ENCODE measurements around the gene MCRIP2. TPM values are rescaled to one million over a fixed set of nuclear protein-coding genes. Genes with fewer than 3 reads are reported as not detected.
A peak's percentile ranks its signal among the peaks of the same experiment; 100 is the strongest.

Gene MCRIP2
- total RNA-seq, 1 experiment from 2014 or later = 65.4 TPM

- in situ Hi-C loops (cut with HindIII; ENCODE audit: low sequenced_read_pairs) = no loop called here
- DNase-seq (ENCODE audit: low spot score) = no peak
These were observed 11.3 kb upstream of the MCRIP2 start for GRCh38 chr16:630249-630814.

- in situ Hi-C loops (cut with HindIII; ENCODE audit: low sequenced_read_pairs) = no loop called here
- DNase-seq (ENCODE audit: low spot score) = no peak
These were observed 10.7 kb upstream of the MCRIP2 start, which contains the start of gene WFIKKN1 for GRCh38 chr16:630815-631405. Gene WFIKKN1, plus strand, starts transcription at chr16:630985. Its CDS starts 269 bp downstream, at chr16:631254.

GRCh38 chr16:631808-632358, 9.7 kb upstream of the MCRIP2 start:
- DNase-seq (ENCODE audit: low spot score) = no peak
- in situ Hi-C loops (cut with HindIII; ENCODE audit: low sequenced_read_pairs) = no loop called here

GRCh38 chr16:632486-633335, 8.9 kb upstream of the MCRIP2 start:
- DNase-seq (ENCODE audit: low spot score) = no peak
- in situ Hi-C loops (cut with HindIII; ENCODE audit: low sequenced_read_pairs) = no loop called here

- no peak for DNase-seq (ENCODE audit: low spot score)
- in situ Hi-C loops (cut with HindIII; ENCODE audit: low sequenced_read_pairs) = no loop called here
These were observed 8.1 kb upstream of the MCRIP2 start for GRCh38 chr16:633336-634050.

GRCh38 chr16:634051-634670, 7.5 kb upstream of the MCRIP2 start:
- no peak for DNase-seq (ENCODE audit: low spot score)
- in situ Hi-C loops (cut with HindIII; ENCODE audit: low sequenced_read_pairs) = no loop called here

GRCh38 chr16:634996-635395, 6.6 kb upstream of the MCRIP2 start:
- in situ Hi-C loops (cut with HindIII; ENCODE audit: low sequenced_read_pairs) = no loop called here

GRCh38 chr16:635573-636205, 5.9 kb upstream of the MCRIP2 start:
- in situ Hi-C loops (cut with HindIII; ENCODE audit: low sequenced_read_pairs) = no loop called here
- no peak for DNase-seq (ENCODE audit: low spot score)

More at GRCh38 chr16:634996-635395, 6.6 kb upstream of the MCRIP2 start:
- DNase-seq (ENCODE audit: low spot score) = no peak

- in situ Hi-C loops (cut with HindIII; ENCODE audit: low sequenced_read_pairs) = no loop called here
These were observed 5.2 kb upstream of the MCRIP2 start, which contains the start of gene METTL26 for GRCh38 chr16:636206-637080. Gene METTL26, minus strand, starts transcription at chr16:636305. Its CDS starts 15 bp downstream, at chr16:636290.

GRCh38 chr16:637081-638018, 4.3 kb upstream of the MCRIP2 start:
- peak; percentile 95 for DNase-seq (ENCODE audit: low spot score)
- in situ Hi-C loops (cut with HindIII; ENCODE audit: low sequenced_read_pairs) = no loop called here

More at GRCh38 chr16:636206-637080, 5.2 kb upstream of the MCRIP2 start, which contains the start of gene METTL26:
- DNase-seq (ENCODE audit: low spot score) = peak; percentile 97

- in situ Hi-C loops (cut with HindIII; ENCODE audit: low sequenced_read_pairs) = no loop called here
- peak; percentile 49 for DNase-seq (ENCODE audit: low spot score)
These were observed 3.5 kb upstream of the MCRIP2 start for GRCh38 chr16:638034-638543.

GRCh38 chr16:638836-639235, 2.8 kb upstream of the MCRIP2 start:
- DNase-seq (ENCODE audit: low spot score) = no peak
- in situ Hi-C loops (cut with HindIII; ENCODE audit: low sequenced_read_pairs) = no loop called here

GRCh38 chr16:640614-641013, 1.0 kb upstream of the MCRIP2 start:
- no peak for DNase-seq (ENCODE audit: low spot score)
- in situ Hi-C loops (cut with HindIII; ENCODE audit: low sequenced_read_pairs) = no loop called here

GRCh38 chr16:642189-643049, 791 bp downstream of the MCRIP2 start:
- in situ Hi-C loops (cut with HindIII; ENCODE audit: low sequenced_read_pairs) = no loop called here
- no peak for DNase-seq (ENCODE audit: low spot score)

GRCh38 chr16:643050-643368, 1.4 kb downstream of the MCRIP2 start:
- no peak for DNase-seq (ENCODE audit: low spot score)
- in situ Hi-C loops (cut with HindIII; ENCODE audit: low sequenced_read_pairs) = no loop called here
